Heart left ventricle (tissue), 13 donors: ENCODE data around the gene FBL.

Experiments used
- CTCF ChIP-seq, 12 donors: fragments of 200-600 bp; sonication (generic) in 4 of 12; IDR thresholded peaks; one replicate each; pipeline versions ENCODE4 v1.5.0 to v1.8.0; 2018 to 2022; ENCODE audit warnings: antibody characterized with exemption in 12 of 12, mild to moderate bottlenecking in 5 of 12
- POLR2A ChIP-seq, 2 donors: fragments of 450-650 bp; IDR thresholded peaks; one replicate each; pipeline ENCODE4 v1.6.1; 2017; ENCODE audit warnings: antibody characterized with exemption in 2 of 2, mild to moderate bottlenecking in 2 of 2, moderate library complexity in 2 of 2
- donor health status: ischemic (EF 13 %, LVEDD 7.1; RV severe dilation, severe dysfunction).
- donor health status: DM: no; HTN: yes; CAD: no.
- donor health status: DM: no; HTN: no; CAD: no.
- donor health status: ischemic (EF 25% LVEDD 6.9; RV normal size, moderate dysfunction).
- donor health status: ischemic (EF 25% LVEDD 5.7; RV mildly dilated, moderate dysfunction).
- donor health status: ischemic (EF 35%, LVEDD 5.7; RV mildly dilated, moderate dysfunction).
- donor health status: nonischemic (EF 11% LVEDD 7.7; RV severe dilation, severe dysfunction).
- donor health status: DM: yes; HTN: yes; CAD: no.
- donor health status: PGD.
- donor health status: ischemic (EF 29% LVEDD 5.4; RV normal size, mild dysfunction).
- donor health status: nonischemic (EF 23%, LVEDD 6.1; RV moderate dilation, normal function).

- TF ChIP-seq CTCF (IDR thresholded peaks at IDR 0.05) (no peak), POLR2A (IDR thresholded peaks at IDR 0.05) (no peak)
These were observed 14.5 kb downstream of the FBL start for GRCh38 chr19:39831679-39832078.
